Measurements from ENCODE around the gene SH3PXD2A. TPM values are rescaled to one million over a fixed set of nuclear protein-coding genes. Genes with fewer than 3 reads are reported as not detected.

The SH3PXD2A gene
- total and polyA plus RNA-seq, 2 donors (not counting 1 experiment from before 2014, with no cell fraction given), result 3.2 to 33.5 TPM

GRCh38 chr10:103798511-103798910 is 56.9 kb downstream of the SH3PXD2A start:
- no peaks in the 10 kb centered on the region for H3K79me2 ChIP-seq (ENCODE audit: control insufficient read depth, insufficient read depth, low read length)
- Mint-ChIP-seq H3K27ac (no peak overlapping the region), H3K9me3 (ENCODE audit: insufficient read depth) (no peaks in the 10 kb centered on the region), H3K27me3 (peaks cover 7% of the 10 kb centered on the region), H3K4me3 (no peak overlapping the region), H3K4me1 (peaks cover 7% of the 10 kb centered on the region)
- no peak overlapping the region for H3K9ac ChIP-seq (ENCODE audit: low read length)
- peaks cover 6 to 11% of the 10 kb centered on the region in 2 donors for H3K4me1 ChIP-seq (ENCODE audit: control insufficient read depth in 2 of 2, insufficient read depth in 2 of 2, low read length in 2 of 2)
- TF ChIP-seq EZH2 (IDR thresholded peaks at IDR 0.05; ENCODE audit: borderline replicate concordance, insufficient read depth, low read depth, low read length, poor library complexity, severe bottlenecking) (no peak), CTCF (IDR thresholded peaks at IDR 0.05) (no peak)
- H3K27me3 ChIP-seq (replicated peaks in 1 of 4; ENCODE audit: control extremely low read depth in 1 of 4, control insufficient read depth in 3 of 4, insufficient read depth in 4 of 4, low read length in 3 of 4), result no peaks in the 10 kb centered on the region
- H4K20me1 ChIP-seq (ENCODE audit: control insufficient read depth, insufficient read depth, low read length, poor library complexity, severe bottlenecking), result no peaks in the 10 kb centered on the region
- H3K9me3 ChIP-seq (ENCODE audit: control extremely low read depth in 1 of 3, control insufficient read depth in 2 of 3, insufficient read depth in 1 of 3, low read length in 2 of 3), result no peaks in the 10 kb centered on the region
- no peak overlapping the region for H3K27ac ChIP-seq (ENCODE audit: low read length in 2 of 2)
- ATAC-seq (ENCODE audit: low read depth) (no peak), DNase-seq (no peak)
- CTCF ChIA-PET, result no interaction called here
- 94% methylated on average over 7 of the region's 7 CpGs for WGBS (ENCODE audit: insufficient coverage)
- H2AFZ ChIP-seq (ENCODE audit: insufficient read depth, low read depth, low read length, poor library complexity, severe bottlenecking), result no peak overlapping the region
- H3K36me3 ChIP-seq (replicated peaks in 1 of 2; ENCODE audit: control extremely low read depth in 1 of 2, control insufficient read depth in 1 of 2, extremely low read depth in 1 of 2, insufficient read depth in 2 of 2, low read length in 1 of 2), result no peaks in the 10 kb centered on the region
- H3K4me3 ChIP-seq (ENCODE audit: control extremely low read depth in 1 of 5, extremely low read depth in 1 of 5, insufficient read depth in 1 of 5, low read depth in 2 of 5, low read length in 4 of 5), result no peak overlapping the region
- POLR2A ChIA-PET, result no interaction called here
- intact Hi-C loops (cut with micrococcal nuclease), result no loop called here
- no peak overlapping the region for H3K4me2 ChIP-seq (replicated peaks; ENCODE audit: low read depth, low read length, poor library complexity, severe bottlenecking)

- H3K9ac ChIP-seq (ENCODE audit: low read length), result no peak overlapping the region
- H3K4me3 ChIP-seq (ENCODE audit: control extremely low read depth in 1 of 5, extremely low read depth in 1 of 5, insufficient read depth in 1 of 5, low read depth in 2 of 5, low read length in 4 of 5), result no peak overlapping the region
- H3K79me2 ChIP-seq (ENCODE audit: control insufficient read depth, insufficient read depth, low read length), result no peaks in the 10 kb centered on the region
- peaks cover 7% of the 10 kb centered on the region for H3K27me3 Mint-ChIP-seq
- CTCF ChIA-PET, result interaction anchor here (0.7 kb wide), 1 partner anchor 29 kb away, joined by 3 read pairs; no protein-coding TSS in a partner anchor
- DNase-seq, result no peak
- no peaks in the 10 kb centered on the region for H4K20me1 ChIP-seq (ENCODE audit: control insufficient read depth, insufficient read depth, low read length, poor library complexity, severe bottlenecking)
- H3K9me3 ChIP-seq (ENCODE audit: control extremely low read depth in 1 of 3, control insufficient read depth in 2 of 3, insufficient read depth in 1 of 3, low read length in 2 of 3), result no peaks in the 10 kb centered on the region
- peaks cover 6 to 11% of the 10 kb centered on the region in 2 donors for H3K4me1 ChIP-seq (ENCODE audit: control insufficient read depth in 2 of 2, insufficient read depth in 2 of 2, low read length in 2 of 2)
- H3K27ac ChIP-seq (ENCODE audit: low read length in 2 of 2), result no peak overlapping the region
- no peak overlapping the region for H3K4me2 ChIP-seq (replicated peaks; ENCODE audit: low read depth, low read length, poor library complexity, severe bottlenecking)
- ATAC-seq (ENCODE audit: low read depth), result no peak
- WGBS (ENCODE audit: insufficient coverage), result 92% methylated on average over 12 of the region's 12 CpGs
- intact Hi-C loops (cut with micrococcal nuclease), result no loop called here
- H2AFZ ChIP-seq (ENCODE audit: insufficient read depth, low read depth, low read length, poor library complexity, severe bottlenecking), result no peak overlapping the region
- no peak overlapping the region for H3K4me3 Mint-ChIP-seq
- POLR2A ChIA-PET, result no interaction called here
- H3K9me3 Mint-ChIP-seq (ENCODE audit: insufficient read depth), result no peaks in the 10 kb centered on the region
- H3K27me3 ChIP-seq (replicated peaks in 1 of 4; ENCODE audit: control extremely low read depth in 1 of 4, control insufficient read depth in 3 of 4, insufficient read depth in 4 of 4, low read length in 3 of 4), result no peaks in the 10 kb centered on the region
- peaks cover 7% of the 10 kb centered on the region for H3K4me1 Mint-ChIP-seq
- H3K27ac Mint-ChIP-seq, result no peak overlapping the region
- no peaks in the 10 kb centered on the region for H3K36me3 ChIP-seq (replicated peaks in 1 of 2; ENCODE audit: control extremely low read depth in 1 of 2, control insufficient read depth in 1 of 2, extremely low read depth in 1 of 2, insufficient read depth in 2 of 2, low read length in 1 of 2)
- TF ChIP-seq CTCF (IDR thresholded peaks at IDR 0.05) (no peak), EZH2 (IDR thresholded peaks at IDR 0.05; ENCODE audit: borderline replicate concordance, insufficient read depth, low read depth, low read length, poor library complexity, severe bottlenecking) (no peak)
Observed at GRCh38 chr10:103797857-103798256, 57.5 kb downstream of the SH3PXD2A start.
